HEK293 (cell line): ENCODE measurements around the gene CTNNA2.

ENCODE experiments used
- CTCF ChIP-seq: fragments of 450-650 bp; formaldehyde crosslinking; IDR thresholded peaks from 2 replicates; pipeline ENCODE4 v1.5.1; 2016; ENCODE audit warnings: missing biosample characterization, missing genetic modification characterization
- ZNF302 ChIP-seq: fragments of 450-650 bp; formaldehyde crosslinking; IDR thresholded peaks from 2 replicates; pipeline ENCODE4 v1.5.1; 2016; ENCODE audit warnings: missing biosample characterization, missing genetic modification characterization, low read depth

- TF ChIP-seq CTCF (tag by site-specific recombination) = no peak
- TF ChIP-seq ZNF302 (tag by site-specific recombination) = no peak
Observed at GRCh38 chr2:79638410-79638809, 125.6 kb downstream of the CTNNA2 start.
